Raji (cell line): ENCODE results near the gene HOXA7.

Source experiments
- POLR2A ChIP-seq: IDR thresholded peaks from 2 replicates; pipeline ENCODE4 v1.6.1; 2011; ENCODE audit warnings: low read depth, low read length, control low read depth; ENCODE audit not compliant: insufficient read depth

Gene HOXA7

GRCh38 chr7:27187475-27188385 lies 31.3 kb upstream of the HOXA7 start:
- no peak for TF ChIP-seq POLR2A

GRCh38 chr7:27186668-27187474 lies 30.4 kb upstream of the HOXA7 start:
- no peak for TF ChIP-seq POLR2A

- TF ChIP-seq POLR2A, result no peak
Observed at GRCh38 chr7:27185854-27186667, 29.6 kb upstream of the HOXA7 start.

GRCh38 chr7:27185013-27185853 lies 28.8 kb upstream of the HOXA7 start, which contains the start of gene HOXA11:
HOXA11 (minus strand) TSS chr7:27185232; CDS start chr7:27185144, 88 bp downstream.
- no peak for TF ChIP-seq POLR2A

GRCh38 chr7:27184337-27185012 lies 28.0 kb upstream of the HOXA7 start:
- TF ChIP-seq POLR2A, result no peak

- no peak for TF ChIP-seq POLR2A
Observed at GRCh38 chr7:27183682-27184336, 27.3 kb upstream of the HOXA7 start.

GRCh38 chr7:27182861-27183681 lies 26.6 kb upstream of the HOXA7 start:
- no peak for TF ChIP-seq POLR2A

- TF ChIP-seq POLR2A, result no peak
Observed at GRCh38 chr7:27182285-27182841, 25.9 kb upstream of the HOXA7 start.

GRCh38 chr7:27181795-27182275 lies 25.4 kb upstream of the HOXA7 start:
- TF ChIP-seq POLR2A, result no peak

GRCh38 chr7:27180431-27181420 lies 24.3 kb upstream of the HOXA7 start:
- no peak for TF ChIP-seq POLR2A
